WI38 (cell line): ENCODE data around the gene PAK1IP1.

Source experiments
- H3K4me3 ChIP-seq: 2 replicates; pipeline ENCODE4 v1.5.1; 2011; ENCODE audit warnings: low read depth, mild to moderate bottlenecking, control low read depth, low read length
- TF ChIP-seq, protein P1 (sequence below): IDR thresholded peaks from 2 replicates; pipeline ENCODE4 v1.5.1; 2012; ENCODE audit warnings: low read depth, mild to moderate bottlenecking, control low read depth, low read length

PAK1IP1 gene

DNA sequence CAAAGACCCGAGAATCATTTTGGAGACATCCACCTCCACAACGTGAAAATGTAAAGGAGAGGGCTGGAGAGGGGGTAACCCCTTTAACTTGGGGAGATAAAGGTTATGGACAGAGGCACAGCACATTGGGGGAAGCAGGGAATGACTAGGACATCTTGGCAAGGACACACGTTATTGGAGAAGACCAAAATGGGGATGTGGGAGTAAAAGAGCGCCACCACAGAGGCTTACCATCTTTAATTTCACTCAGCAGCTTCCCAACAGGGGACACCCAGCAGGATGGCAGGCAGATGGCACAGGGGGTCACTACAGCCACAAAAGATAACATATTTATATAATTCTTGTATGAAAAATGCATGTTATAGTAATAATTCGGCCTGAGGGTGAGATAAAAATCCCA, 10.2 kb upstream of the PAK1IP1 start:
- TF ChIP-seq, protein P1, sequence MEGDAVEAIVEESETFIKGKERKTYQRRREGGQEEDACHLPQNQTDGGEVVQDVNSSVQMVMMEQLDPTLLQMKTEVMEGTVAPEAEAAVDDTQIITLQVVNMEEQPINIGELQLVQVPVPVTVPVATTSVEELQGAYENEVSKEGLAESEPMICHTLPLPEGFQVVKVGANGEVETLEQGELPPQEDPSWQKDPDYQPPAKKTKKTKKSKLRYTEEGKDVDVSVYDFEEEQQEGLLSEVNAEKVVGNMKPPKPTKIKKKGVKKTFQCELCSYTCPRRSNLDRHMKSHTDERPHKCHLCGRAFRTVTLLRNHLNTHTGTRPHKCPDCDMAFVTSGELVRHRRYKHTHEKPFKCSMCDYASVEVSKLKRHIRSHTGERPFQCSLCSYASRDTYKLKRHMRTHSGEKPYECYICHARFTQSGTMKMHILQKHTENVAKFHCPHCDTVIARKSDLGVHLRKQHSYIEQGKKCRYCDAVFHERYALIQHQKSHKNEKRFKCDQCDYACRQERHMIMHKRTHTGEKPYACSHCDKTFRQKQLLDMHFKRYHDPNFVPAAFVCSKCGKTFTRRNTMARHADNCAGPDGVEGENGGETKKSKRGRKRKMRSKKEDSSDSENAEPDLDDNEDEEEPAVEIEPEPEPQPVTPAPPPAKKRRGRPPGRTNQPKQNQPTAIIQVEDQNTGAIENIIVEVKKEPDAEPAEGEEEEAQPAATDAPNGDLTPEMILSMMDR = no peak
- H3K4me3 ChIP-seq = no peak overlapping the region

DNA sequence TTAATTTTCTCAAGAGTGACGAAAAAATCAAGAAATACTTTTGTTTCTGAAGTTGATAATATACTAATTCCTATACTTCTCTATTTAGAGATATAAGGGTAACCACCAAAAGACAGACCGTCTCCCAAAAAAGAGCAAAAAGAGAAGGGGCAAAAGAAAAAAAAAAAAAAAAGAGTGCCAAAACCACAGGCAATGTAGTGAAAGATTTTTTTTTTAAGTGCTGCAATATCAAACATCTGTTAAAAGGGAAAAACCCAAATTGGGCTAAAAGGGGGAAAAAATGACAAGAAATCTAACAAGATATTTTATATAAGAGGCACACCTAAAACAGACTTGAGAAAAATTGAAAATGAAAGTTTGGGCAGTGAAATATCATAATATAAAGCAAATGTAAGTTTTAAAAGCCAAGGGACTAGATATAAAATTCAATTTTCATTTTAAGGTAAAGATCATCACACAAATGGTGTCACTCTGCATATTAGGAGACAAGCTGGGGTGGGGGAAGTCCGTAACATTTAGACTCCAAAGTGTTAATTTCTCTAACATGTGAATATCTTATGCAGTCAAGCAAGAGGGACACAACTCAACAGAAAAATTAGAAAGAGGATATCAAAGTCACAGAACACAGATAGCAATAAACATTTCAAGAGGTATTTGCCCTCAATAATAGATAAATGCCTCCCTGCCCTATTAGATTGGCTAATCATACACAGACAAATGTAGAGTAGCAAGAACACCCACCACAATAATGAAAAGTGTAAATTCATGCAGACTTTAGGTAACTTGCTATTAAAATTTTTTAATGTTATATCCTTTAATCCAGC, 9.5 kb upstream of the PAK1IP1 start:
- H3K4me3 ChIP-seq = no peak overlapping the region
- TF ChIP-seq, protein P1 = no peak

DNA sequence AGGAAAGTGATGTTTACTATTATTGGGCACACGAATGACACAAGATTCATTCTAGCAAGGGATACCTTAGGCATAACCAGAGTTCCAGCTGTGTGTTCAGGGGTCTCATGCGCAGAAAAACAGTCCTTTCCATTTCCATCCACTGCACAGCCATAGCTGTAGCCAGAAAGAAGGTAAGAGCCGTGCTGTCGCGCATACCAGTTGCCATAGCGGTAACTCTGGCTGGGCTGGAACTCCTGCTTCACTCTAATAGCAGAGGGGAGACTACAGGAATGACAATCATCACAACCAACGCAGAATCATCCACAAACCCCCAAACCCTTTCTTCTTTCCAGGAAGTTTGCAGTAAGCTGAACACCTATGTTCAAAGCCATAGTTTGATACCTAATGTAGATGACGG, 7.9 kb upstream of the PAK1IP1 start:
- TF ChIP-seq, protein P1 = no peak
- H3K4me3 ChIP-seq = no peak overlapping the region

DNA sequence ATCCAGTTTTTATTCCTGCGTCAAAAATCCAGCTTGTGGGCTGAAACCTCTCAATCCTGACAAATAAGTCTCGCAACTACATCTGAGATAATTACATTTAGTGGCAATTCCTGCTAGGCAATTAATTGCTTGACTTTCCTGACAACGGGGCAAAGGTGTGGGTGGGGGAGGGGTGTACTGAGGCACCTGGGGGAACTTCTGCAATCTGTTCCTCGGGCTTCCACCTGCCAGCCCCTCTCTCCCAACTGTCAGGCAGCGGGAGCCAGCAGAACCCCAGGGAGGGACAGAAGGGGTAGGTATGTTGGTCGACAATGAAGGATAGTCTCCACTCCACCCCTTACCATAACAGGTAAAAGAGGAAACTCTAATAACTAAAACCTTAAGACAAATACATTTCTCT, 7.2 kb upstream of the PAK1IP1 start:
- H3K4me3 ChIP-seq = no peak overlapping the region
- TF ChIP-seq, protein P1 = no peak

DNA sequence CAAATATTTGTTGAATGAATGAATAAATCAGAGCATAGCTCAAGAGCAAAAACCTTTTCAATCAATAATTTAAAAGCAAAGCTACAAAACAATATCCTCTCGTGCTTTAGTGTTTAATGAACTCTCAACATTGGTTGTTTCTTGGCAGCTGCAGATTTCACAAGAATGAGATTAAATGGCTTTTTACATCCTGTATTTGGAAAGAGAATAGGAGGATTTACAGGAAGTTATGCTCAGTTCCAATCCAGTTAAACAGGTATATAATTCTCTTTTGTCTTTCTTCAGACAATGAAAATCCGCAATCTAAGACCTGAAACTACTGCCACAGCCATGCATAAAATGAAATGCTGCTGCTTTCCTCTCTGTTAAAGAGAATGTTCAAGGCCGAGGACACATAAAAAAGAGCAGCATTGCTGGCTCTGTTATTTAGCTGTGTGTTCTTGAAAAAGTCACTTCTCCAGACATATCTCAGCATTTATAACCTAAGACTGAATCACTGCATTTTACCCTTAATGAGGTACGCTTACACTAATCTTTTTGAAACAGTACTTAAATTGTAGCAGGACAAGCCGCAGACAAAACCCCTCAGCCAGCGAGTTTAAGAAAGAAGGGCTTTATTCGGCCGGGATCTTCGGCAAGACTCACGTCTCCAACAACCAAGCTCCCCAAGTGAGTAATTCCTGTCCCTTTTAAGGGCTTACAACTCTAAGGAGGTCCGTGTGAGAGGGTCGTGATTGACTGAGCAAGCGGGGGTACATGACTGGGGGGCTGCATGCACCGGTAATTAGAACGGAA, 3.9 kb upstream of the PAK1IP1 start:
- no peak overlapping the region for H3K4me3 ChIP-seq
- TF ChIP-seq, protein P1 = no peak

DNA sequence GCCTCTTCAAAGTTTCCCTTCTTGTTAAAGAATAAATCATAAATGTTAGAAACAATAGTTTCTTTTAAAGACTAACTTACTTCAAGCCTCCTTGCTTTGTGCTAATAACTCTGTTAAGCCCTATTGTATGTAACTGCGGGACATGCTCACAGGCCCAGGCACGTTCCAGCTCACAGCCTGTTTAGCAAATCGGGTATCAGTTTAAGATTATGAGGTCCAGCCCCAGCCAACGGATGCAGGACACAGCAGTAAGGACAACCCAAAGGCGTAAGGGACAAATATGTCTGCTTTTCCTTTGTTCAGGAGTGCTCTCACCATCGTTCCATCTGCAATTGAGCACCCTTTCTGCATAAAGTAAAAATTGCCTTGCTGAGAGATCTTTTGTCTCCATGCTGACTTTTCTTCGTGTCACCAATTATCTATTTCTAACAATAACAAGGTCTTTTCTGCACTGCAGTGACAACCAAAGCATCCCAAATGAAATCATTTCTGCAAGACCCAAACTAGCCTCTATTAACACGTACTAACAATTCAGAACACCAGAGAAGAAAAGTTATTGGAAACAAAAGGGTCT, 1.7 kb upstream of the PAK1IP1 start:
- TF ChIP-seq, protein P1 = no peak
- H3K4me3 ChIP-seq = peak overlapping the region; percentile 72
